ENCODE measurements around the gene ADGRG1.
"Not testable (repeated sequence)": the region's sequence is repeated elsewhere in the genome, so short reads cannot be mapped to it uniquely, and the experiment has no call there.

ADGRG1 gene

GRCh38 chr16:57704905-57705852, 76.7 kb downstream of the ADGRG1 start:
- H3K4me3 ChIP-seq (ENCODE audit: low read length) = no peak overlapping the region
- DNase-seq (ENCODE audit: low read depth, low spot score) = no peak

GRCh38 chr16:57706717-57707116, 78.3 kb downstream of the ADGRG1 start:
- no peak for DNase-seq (ENCODE audit: low read depth, low spot score)
- H3K4me3 ChIP-seq (ENCODE audit: low read length) = no peak overlapping the region

GRCh38 chr16:57707331-57707730, 78.9 kb downstream of the ADGRG1 start:
- no peak for DNase-seq (ENCODE audit: low read depth, low spot score)
- no peak overlapping the region for H3K4me3 ChIP-seq (ENCODE audit: low read length)

- H3K4me3 ChIP-seq (ENCODE audit: low read length) = no peak overlapping the region
- no peak for DNase-seq (ENCODE audit: low read depth, low spot score)
Measured at GRCh38 chr16:57708168-57708567, 79.7 kb downstream of the ADGRG1 start.

- DNase-seq (ENCODE audit: low read depth, low spot score) = no peak
- no peak overlapping the region for H3K4me3 ChIP-seq (ENCODE audit: low read length)
Measured at GRCh38 chr16:57709663-57710062, 81.2 kb downstream of the ADGRG1 start.

- no peak overlapping the region for H3K4me3 ChIP-seq (ENCODE audit: low read length)
- DNase-seq (ENCODE audit: low read depth, low spot score) = no peak
Measured at GRCh38 chr16:57711346-57711745, 82.9 kb downstream of the ADGRG1 start.

- no peak overlapping the region for H3K4me3 ChIP-seq (ENCODE audit: low read length)
- no peak for DNase-seq (ENCODE audit: low read depth, low spot score)
Measured at GRCh38 chr16:57711993-57712392, 83.6 kb downstream of the ADGRG1 start.

GRCh38 chr16:57712569-57712968, 84.1 kb downstream of the ADGRG1 start:
- DNase-seq (ENCODE audit: low read depth, low spot score); H3K4me3 ChIP-seq (ENCODE audit: low read length): not testable (repeated sequence)

- no peak overlapping the region for H3K4me3 ChIP-seq (ENCODE audit: low read length)
- DNase-seq (ENCODE audit: low read depth, low spot score) = no peak
Measured at GRCh38 chr16:57713596-57713995, 85.2 kb downstream of the ADGRG1 start.

- no peak overlapping the region for H3K4me3 ChIP-seq (ENCODE audit: low read length)
- no peak for DNase-seq (ENCODE audit: low read depth, low spot score)
Measured at GRCh38 chr16:57714047-57714446, 85.6 kb downstream of the ADGRG1 start.
